Astrocyte (in vitro differentiated cells and primary cell): ENCODE measurements around the gene MAPKAPK3. TPM values are rescaled to one million over a fixed set of nuclear protein-coding genes. Genes with fewer than 3 reads are reported as not detected.

Source experiments
- DNase-seq: peaks from one replicate; pipeline ENCODE4 v3.0.0-alpha.2; 2010; ENCODE audit warnings: low read depth
- FAIRE-seq: peaks from 2 replicates; lab custom pipeline; 2011; peaks lifted over from hg19 to GRCh38; lab: Jason Lieb, UNC
- H2AFZ ChIP-seq: 2 replicates; pipeline ENCODE4 v1.6.0; 2012; ENCODE audit warnings: low read depth, low read length, inconsistent platforms
- H3K27ac ChIP-seq: 2 replicates; pipeline ENCODE4 v1.5.1; 2011; ENCODE audit warnings: low read depth, low read length, inconsistent platforms
- H3K27me3 ChIP-seq: 2 replicates; pipeline ENCODE4 v1.6.0; 2011; ENCODE audit warnings: low read length, inconsistent platforms; ENCODE audit not compliant: insufficient read depth
- H3K36me3 ChIP-seq: 2 replicates; pipeline ENCODE4 v1.5.1; 2011; ENCODE audit warnings: low read length, inconsistent platforms; ENCODE audit not compliant: insufficient read depth
- H3K4me1 ChIP-seq: 2 replicates; pipeline ENCODE4 v1.5.1; 2011; ENCODE audit warnings: low read length, inconsistent platforms; ENCODE audit not compliant: insufficient read depth
- H3K4me2 ChIP-seq: 2 replicates; pipeline ENCODE4 v1.6.0; 2012; ENCODE audit warnings: low read length, inconsistent platforms
- H3K4me3 ChIP-seq: 2 replicates; pipeline ENCODE4 v1.5.1; 2011; ENCODE audit warnings: low read depth, mild to moderate bottlenecking, low read length, inconsistent platforms; ENCODE audit not compliant: insufficient read depth
- H3K79me2 ChIP-seq: 2 replicates; pipeline ENCODE4 v1.6.0; 2012; ENCODE audit warnings: mild to moderate bottlenecking, low read length, inconsistent platforms; ENCODE audit not compliant: insufficient read depth
- H3K9ac ChIP-seq: 2 replicates; pipeline ENCODE4 v1.6.0; 2012; ENCODE audit warnings: mild to moderate bottlenecking, low read length, inconsistent platforms
- H3K9me3 ChIP-seq: 2 replicates; pipeline ENCODE4 v1.5.1; 2012; ENCODE audit warnings: low read depth, mild to moderate bottlenecking, low read length, inconsistent platforms; ENCODE audit not compliant: insufficient read depth
- H4K20me1 ChIP-seq: 2 replicates; pipeline ENCODE4 v1.6.0; 2012; ENCODE audit warnings: low read length, inconsistent platforms; ENCODE audit not compliant: insufficient read depth
- H3K27ac Mint-ChIP-seq: one replicate; pipeline ENCODE4 v1.8.0; 2021; ENCODE audit warnings: mild to moderate bottlenecking, mixed read lengths; ENCODE audit not compliant: unreplicated experiment
- H3K27me3 Mint-ChIP-seq: one replicate; pipeline ENCODE4 v1.8.0; 2021; ENCODE audit warnings: low read depth, mixed read lengths; ENCODE audit not compliant: unreplicated experiment
- H3K36me3 Mint-ChIP-seq: one replicate; pipeline ENCODE4 v1.8.0; 2021; ENCODE audit warnings: low read depth, mixed read lengths; ENCODE audit not compliant: unreplicated experiment
- H3K4me1 Mint-ChIP-seq: one replicate; pipeline ENCODE4 v1.8.0; 2021; ENCODE audit warnings: low read depth, mixed read lengths; ENCODE audit not compliant: unreplicated experiment
- H3K4me3 Mint-ChIP-seq: one replicate; pipeline ENCODE4 v1.8.0; 2021; ENCODE audit warnings: mild to moderate bottlenecking, moderate library complexity, mixed read lengths; ENCODE audit not compliant: unreplicated experiment
- H3K9me3 Mint-ChIP-seq: one replicate; pipeline ENCODE4 v1.8.0; 2021; ENCODE audit warnings: mild to moderate bottlenecking, mixed read lengths; ENCODE audit not compliant: unreplicated experiment
- EZH2 ChIP-seq: IDR thresholded peaks from 2 replicates; pipeline ENCODE4 v1.6.1; 2012; ENCODE audit warnings: mild to moderate bottlenecking, low read length, inconsistent platforms; ENCODE audit not compliant: insufficient read depth
- total RNA-seq: library from RNA; stranded (reverse); gene quantifications from 2 replicates; pipeline ENCODE4 v1.2.1, GENCODE V29; 2021
- TF ChIP-seq, protein P1 (sequence below): IDR thresholded peaks from 2 replicates; pipeline ENCODE4 v1.5.1; 2011; ENCODE audit warnings: low read depth, mild to moderate bottlenecking, inconsistent platforms, low read length, moderate library complexity; ENCODE audit not compliant: insufficient read depth

Gene MAPKAPK3
- total RNA-seq, 1 donor from 2014 or later, result 23.4 TPM

DNA sequence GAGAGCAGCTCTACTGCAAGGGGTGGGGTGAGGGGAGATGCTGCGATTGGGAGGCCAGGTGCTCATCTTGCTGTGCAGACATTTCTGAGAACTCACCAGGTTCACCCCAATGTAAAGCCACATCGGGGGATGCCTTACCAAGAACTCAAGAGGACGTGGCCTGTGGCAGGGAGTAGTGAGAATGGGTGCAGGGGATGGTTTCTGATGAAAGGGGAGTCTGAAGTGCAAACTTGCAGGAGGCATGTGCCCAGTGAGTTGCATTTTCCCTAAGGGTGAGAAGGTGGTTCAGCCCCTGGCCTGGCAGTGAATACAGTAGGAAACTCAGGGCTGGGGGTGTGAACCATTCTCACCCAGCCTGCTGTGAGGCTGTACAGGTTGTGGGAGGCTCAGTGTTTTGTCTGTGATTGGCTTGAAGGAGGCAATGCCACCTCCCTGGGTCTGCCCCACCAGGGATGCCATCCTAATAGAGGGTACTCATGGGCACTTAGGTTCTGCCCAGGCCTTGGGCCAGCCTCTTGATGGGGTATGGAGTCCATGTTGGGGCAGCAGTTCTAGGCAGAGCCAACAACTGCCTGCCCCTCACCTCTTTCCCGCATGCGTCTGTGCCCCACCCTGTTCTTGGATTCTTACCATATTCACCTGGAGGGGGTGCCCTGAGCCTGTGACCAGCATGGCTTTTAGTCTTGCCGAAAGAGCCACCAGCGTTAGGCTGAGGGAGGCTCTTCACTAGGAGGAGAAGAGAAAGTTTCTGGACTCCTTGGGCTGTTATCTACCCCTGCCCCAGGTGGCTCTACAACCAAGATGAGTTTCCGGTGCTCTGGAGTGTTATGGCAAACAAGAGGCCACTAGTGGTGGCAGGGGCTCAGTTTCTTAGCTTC, 43.1 kb upstream of the MAPKAPK3 start:
- H3K27me3 Mint-ChIP-seq, result no peaks in the 10 kb centered on the region
- H3K36me3 ChIP-seq, result peaks cover 2% of the 10 kb centered on the region
- H3K4me3 ChIP-seq, result no peak overlapping the region
- H3K79me2 ChIP-seq, result peaks cover 9% of the 10 kb centered on the region
- FAIRE-seq, result no peak
- no peak overlapping the region for H3K27ac ChIP-seq
- H3K27ac Mint-ChIP-seq, result no peak overlapping the region
- H4K20me1 ChIP-seq, result no peaks in the 10 kb centered on the region
- H3K4me1 ChIP-seq, result no peaks in the 10 kb centered on the region
- no peak overlapping the region for H2AFZ ChIP-seq
- TF ChIP-seq, protein P1, sequence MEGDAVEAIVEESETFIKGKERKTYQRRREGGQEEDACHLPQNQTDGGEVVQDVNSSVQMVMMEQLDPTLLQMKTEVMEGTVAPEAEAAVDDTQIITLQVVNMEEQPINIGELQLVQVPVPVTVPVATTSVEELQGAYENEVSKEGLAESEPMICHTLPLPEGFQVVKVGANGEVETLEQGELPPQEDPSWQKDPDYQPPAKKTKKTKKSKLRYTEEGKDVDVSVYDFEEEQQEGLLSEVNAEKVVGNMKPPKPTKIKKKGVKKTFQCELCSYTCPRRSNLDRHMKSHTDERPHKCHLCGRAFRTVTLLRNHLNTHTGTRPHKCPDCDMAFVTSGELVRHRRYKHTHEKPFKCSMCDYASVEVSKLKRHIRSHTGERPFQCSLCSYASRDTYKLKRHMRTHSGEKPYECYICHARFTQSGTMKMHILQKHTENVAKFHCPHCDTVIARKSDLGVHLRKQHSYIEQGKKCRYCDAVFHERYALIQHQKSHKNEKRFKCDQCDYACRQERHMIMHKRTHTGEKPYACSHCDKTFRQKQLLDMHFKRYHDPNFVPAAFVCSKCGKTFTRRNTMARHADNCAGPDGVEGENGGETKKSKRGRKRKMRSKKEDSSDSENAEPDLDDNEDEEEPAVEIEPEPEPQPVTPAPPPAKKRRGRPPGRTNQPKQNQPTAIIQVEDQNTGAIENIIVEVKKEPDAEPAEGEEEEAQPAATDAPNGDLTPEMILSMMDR, result no peak
- no peak for TF ChIP-seq EZH2
- H3K9ac ChIP-seq, result no peak overlapping the region
- DNase-seq, result no peak
- no peak overlapping the region for H3K4me3 Mint-ChIP-seq
- H3K4me2 ChIP-seq, result no peak overlapping the region
- H3K27me3 ChIP-seq, result no peaks in the 10 kb centered on the region
- H3K9me3 Mint-ChIP-seq, result no peaks in the 10 kb centered on the region
- H3K4me1 Mint-ChIP-seq, result peaks cover 3% of the 10 kb centered on the region
- H3K9me3 ChIP-seq, result no peaks in the 10 kb centered on the region
- peaks cover 8% of the 10 kb centered on the region for H3K36me3 Mint-ChIP-seq

DNA sequence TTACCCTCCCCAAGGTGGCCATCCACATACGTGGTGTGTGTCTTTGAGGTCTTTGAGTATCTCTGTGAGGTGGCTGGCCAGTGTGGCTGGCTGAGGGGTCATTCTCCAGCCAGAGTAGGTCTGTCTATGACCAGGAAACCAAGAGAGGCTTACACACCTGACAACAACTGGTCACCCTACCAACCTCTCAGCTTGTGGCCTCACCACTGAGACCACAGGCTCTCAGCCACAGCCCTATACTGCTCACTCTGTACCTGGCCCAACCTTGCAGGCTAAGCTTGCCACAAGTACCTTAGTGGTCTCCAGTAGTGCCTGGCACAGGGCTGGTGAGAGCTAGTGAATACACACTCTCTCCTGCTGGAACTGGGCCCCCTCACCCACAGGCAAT, 42.5 kb upstream of the MAPKAPK3 start:
- Histone ChIP-seq H3K27ac (no peak overlapping the region), H3K27me3 (no peaks in the 10 kb centered on the region), H3K36me3 (peaks cover 2% of the 10 kb centered on the region), H3K4me2 (no peak overlapping the region), H2AFZ (no peak overlapping the region), H3K9ac (no peak overlapping the region), H3K4me3 (no peak overlapping the region), H3K79me2 (peaks cover 8% of the 10 kb centered on the region), H4K20me1 (no peaks in the 10 kb centered on the region), H3K4me1 (no peaks in the 10 kb centered on the region), H3K9me3 (no peaks in the 10 kb centered on the region)
- TF ChIP-seq EZH2, result no peak
- TF ChIP-seq, protein P1, result no peak
- DNase-seq, result no peak
- no peak overlapping the region for H3K27ac Mint-ChIP-seq
- no peak overlapping the region for H3K4me3 Mint-ChIP-seq
- H3K9me3 Mint-ChIP-seq, result no peaks in the 10 kb centered on the region
- H3K4me1 Mint-ChIP-seq, result peaks cover 3% of the 10 kb centered on the region
- FAIRE-seq, result no peak
- H3K27me3 Mint-ChIP-seq, result no peaks in the 10 kb centered on the region
- peaks cover 13% of the 10 kb centered on the region for H3K36me3 Mint-ChIP-seq

DNA sequence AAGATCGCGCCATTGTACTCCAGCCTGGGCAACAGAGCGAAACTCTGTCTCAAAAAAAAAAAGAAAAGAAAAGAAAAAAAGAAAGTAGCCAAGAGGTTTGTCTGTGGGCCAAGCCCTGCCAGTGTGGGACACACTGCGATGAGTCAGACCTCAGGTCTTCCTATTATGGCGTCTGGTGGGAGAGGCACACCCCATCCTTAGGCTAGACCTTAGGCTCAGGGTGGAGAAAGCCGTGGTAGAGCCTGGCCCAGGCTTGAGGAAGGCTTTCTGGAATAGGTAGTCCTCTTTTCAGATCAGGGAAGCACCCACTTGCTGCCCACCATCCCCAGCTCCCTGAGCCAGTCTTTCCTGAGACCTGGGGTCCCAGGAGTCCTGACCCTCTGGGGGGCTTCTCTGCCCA, 41.6 kb upstream of the MAPKAPK3 start:
- Histone ChIP-seq H3K9me3 (no peaks in the 10 kb centered on the region), H3K79me2 (no peaks in the 10 kb centered on the region), H3K27ac (no peak overlapping the region), H3K9ac (no peak overlapping the region), H3K4me2 (no peak overlapping the region), H3K27me3 (no peaks in the 10 kb centered on the region), H4K20me1 (no peaks in the 10 kb centered on the region), H2AFZ (no peak overlapping the region), H3K4me3 (no peak overlapping the region), H3K36me3 (peaks cover 2% of the 10 kb centered on the region), H3K4me1 (no peaks in the 10 kb centered on the region)
- FAIRE-seq (no peak), DNase-seq (no peak)
- Mint-ChIP-seq H3K4me3 (no peak overlapping the region), H3K27ac (no peak overlapping the region), H3K4me1 (peaks cover 3% of the 10 kb centered on the region), H3K36me3 (peaks cover 15% of the 10 kb centered on the region), H3K9me3 (no peaks in the 10 kb centered on the region), H3K27me3 (no peaks in the 10 kb centered on the region)
- TF ChIP-seq EZH2, result no peak
- TF ChIP-seq, protein P1, result no peak
